ENCODE results near the gene XPNPEP2. TPM values are rescaled to one million over a fixed set of nuclear protein-coding genes. Genes with fewer than 3 reads are reported as not detected.

XPNPEP2 gene
- total RNA-seq, 4 donors from 2014 or later, result 3.2 to 52.0 (median 34.1) TPM

DNA sequence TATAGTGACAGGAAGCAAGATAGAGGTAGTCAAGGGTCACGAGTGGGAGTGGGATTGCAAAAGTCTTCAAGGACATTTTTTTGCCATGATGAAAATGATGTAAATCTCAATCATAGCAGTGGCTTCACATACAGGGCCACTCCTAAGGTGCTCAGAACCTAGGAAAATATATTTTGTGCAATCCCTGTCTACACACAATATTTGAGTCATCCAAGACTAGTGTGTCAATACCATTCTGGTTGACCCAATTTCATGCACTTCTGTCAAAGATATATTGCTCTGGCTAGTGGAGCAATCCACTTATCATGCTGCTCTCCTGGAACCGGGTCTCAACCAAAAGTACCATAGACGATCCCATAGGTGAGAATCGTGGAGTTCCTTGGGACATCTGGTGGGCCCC is 24.2 kb upstream of the XPNPEP2 start:
- no peak overlapping the region for H3K27ac ChIP-seq
- intact Hi-C loops (cut with DNase I; ENCODE audit: low total_unique reads), result no loop called here
- no peak for DNase-seq
- H3K9me3 ChIP-seq, result no peaks in the 10 kb centered on the region
- TF ChIP-seq, protein P1, sequence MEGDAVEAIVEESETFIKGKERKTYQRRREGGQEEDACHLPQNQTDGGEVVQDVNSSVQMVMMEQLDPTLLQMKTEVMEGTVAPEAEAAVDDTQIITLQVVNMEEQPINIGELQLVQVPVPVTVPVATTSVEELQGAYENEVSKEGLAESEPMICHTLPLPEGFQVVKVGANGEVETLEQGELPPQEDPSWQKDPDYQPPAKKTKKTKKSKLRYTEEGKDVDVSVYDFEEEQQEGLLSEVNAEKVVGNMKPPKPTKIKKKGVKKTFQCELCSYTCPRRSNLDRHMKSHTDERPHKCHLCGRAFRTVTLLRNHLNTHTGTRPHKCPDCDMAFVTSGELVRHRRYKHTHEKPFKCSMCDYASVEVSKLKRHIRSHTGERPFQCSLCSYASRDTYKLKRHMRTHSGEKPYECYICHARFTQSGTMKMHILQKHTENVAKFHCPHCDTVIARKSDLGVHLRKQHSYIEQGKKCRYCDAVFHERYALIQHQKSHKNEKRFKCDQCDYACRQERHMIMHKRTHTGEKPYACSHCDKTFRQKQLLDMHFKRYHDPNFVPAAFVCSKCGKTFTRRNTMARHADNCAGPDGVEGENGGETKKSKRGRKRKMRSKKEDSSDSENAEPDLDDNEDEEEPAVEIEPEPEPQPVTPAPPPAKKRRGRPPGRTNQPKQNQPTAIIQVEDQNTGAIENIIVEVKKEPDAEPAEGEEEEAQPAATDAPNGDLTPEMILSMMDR (IDR thresholded peaks at IDR 0.05), result no peak
- TF ChIP-seq POLR2A (IDR thresholded peaks at IDR 0.05) (no peak), EP300 (IDR thresholded peaks at IDR 0.05; ENCODE audit: low read depth) (no peak), POLR2AphosphoS5 (IDR thresholded peaks at IDR 0.05) (no peak)
- no peaks in the 10 kb centered on the region for H3K27me3 ChIP-seq
- H3K36me3 ChIP-seq, result no peaks in the 10 kb centered on the region
- no peaks in the 10 kb centered on the region for H3K4me1 ChIP-seq
- 82% methylated on average over 4 of the region's 4 CpGs; no CpG with 5 or more reads in 1 of the 2 donors for WGBS, 2 donors (ENCODE audit: low coverage in 1 of 2)
- no peak overlapping the region for H3K4me3 ChIP-seq
- in situ Hi-C loops (cut with MboI; ENCODE audit: low pct_ligation_motif_present in 1 of 4, low pct_unique_long_range_greater_than_20kb in 1 of 4, low sequenced_read_pairs in 3 of 4), result loop anchor here in 1 of 4 donors (10.0 kb wide), 1 partner anchor 80 kb away; no protein-coding TSS in a partner anchor

DNA sequence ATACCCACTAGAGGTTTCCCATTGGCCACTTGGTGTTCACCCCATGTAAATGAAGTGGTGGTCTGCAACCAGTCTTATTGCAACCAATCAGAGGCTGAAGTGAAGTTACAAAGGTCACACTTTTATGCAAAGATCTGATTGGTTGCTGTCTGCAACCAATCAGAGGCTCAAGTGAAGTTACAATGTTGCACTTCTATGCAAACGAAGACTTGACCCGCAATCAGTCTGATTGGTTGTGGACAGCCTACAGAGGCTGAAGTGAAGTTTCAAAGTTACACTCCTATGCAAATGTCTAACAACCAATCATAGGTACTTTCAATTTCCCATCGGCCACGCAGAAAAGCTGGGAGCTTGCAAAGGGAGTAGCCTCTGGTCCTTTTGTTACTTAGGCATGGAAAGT is 22.3 kb upstream of the XPNPEP2 start:
- in situ Hi-C loops (cut with MboI; ENCODE audit: low pct_ligation_motif_present in 1 of 4, low pct_unique_long_range_greater_than_20kb in 1 of 4, low sequenced_read_pairs in 3 of 4) (loop anchor here in 1 of 4 donors (10.0 kb wide), 1 partner anchor 82 kb away; no protein-coding TSS in a partner anchor), intact Hi-C loops (cut with DNase I; ENCODE audit: low total_unique reads) (no loop called here)
- no peaks in the 10 kb centered on the region for H3K27me3 ChIP-seq
- no peaks in the 10 kb centered on the region for H3K36me3 ChIP-seq
- H3K4me1 ChIP-seq, result no peaks in the 10 kb centered on the region
- no peak overlapping the region for H3K27ac ChIP-seq
- 78% methylated on average over 4 of the region's 4 CpGs; no CpG with 5 or more reads in 1 of the 2 donors for WGBS, 2 donors (ENCODE audit: low coverage in 1 of 2)
- H3K9me3 ChIP-seq, result no peaks in the 10 kb centered on the region
- no peak for TF ChIP-seq POLR2A (IDR thresholded peaks at IDR 0.05)
- TF ChIP-seq POLR2AphosphoS5 (IDR thresholded peaks at IDR 0.05), result no peak
- no peak for TF ChIP-seq EP300 (IDR thresholded peaks at IDR 0.05; ENCODE audit: low read depth)
- TF ChIP-seq, protein P1 (IDR thresholded peaks at IDR 0.05), result no peak
- no peak for DNase-seq
- H3K4me3 ChIP-seq, result no peak overlapping the region

DNA sequence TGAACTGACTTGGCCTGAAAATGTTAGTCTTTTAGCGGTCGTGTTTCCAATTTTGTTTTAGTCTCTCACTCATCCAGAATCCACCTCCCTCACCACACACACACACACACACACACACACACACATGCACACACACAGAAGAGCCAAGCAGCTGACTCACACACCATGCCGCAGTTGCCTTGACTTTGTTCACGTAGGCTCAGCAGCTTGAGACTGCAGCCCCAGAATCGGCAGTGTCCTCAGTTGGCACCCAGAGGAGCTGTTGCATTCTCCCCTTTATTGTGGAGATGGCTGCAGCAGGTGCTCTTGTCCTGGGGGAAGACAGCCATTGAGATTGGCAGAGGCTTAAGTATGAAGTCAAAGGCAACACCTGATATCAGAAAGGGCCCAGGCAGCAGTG is 20.9 kb upstream of the XPNPEP2 start:
- no peak overlapping the region for H3K4me3 ChIP-seq
- H3K27me3 ChIP-seq, result no peaks in the 10 kb centered on the region
- intact Hi-C loops (cut with DNase I; ENCODE audit: low total_unique reads) (no loop called here), in situ Hi-C loops (cut with MboI; ENCODE audit: low pct_ligation_motif_present in 1 of 4, low pct_unique_long_range_greater_than_20kb in 1 of 4, low sequenced_read_pairs in 3 of 4) (loop anchor here in 1 of 4 donors (10.0 kb wide), 1 partner anchor 83 kb away; no protein-coding TSS in a partner anchor)
- H3K4me1 ChIP-seq, result no peaks in the 10 kb centered on the region
- TF ChIP-seq EP300 (IDR thresholded peaks at IDR 0.05; ENCODE audit: low read depth), result no peak
- TF ChIP-seq, protein P1 (IDR thresholded peaks at IDR 0.05), result no peak
- TF ChIP-seq POLR2A (IDR thresholded peaks at IDR 0.05), result no peak
- no peak for TF ChIP-seq POLR2AphosphoS5 (IDR thresholded peaks at IDR 0.05)
- DNase-seq, result no peak
- WGBS, 2 donors (ENCODE audit: low coverage in 1 of 2), result 76 to 100% methylated on average over 3 to 5 of the region's 5 CpGs
- no peaks in the 10 kb centered on the region for H3K9me3 ChIP-seq
- no peaks in the 10 kb centered on the region for H3K36me3 ChIP-seq
- H3K27ac ChIP-seq, result no peak overlapping the region

DNA sequence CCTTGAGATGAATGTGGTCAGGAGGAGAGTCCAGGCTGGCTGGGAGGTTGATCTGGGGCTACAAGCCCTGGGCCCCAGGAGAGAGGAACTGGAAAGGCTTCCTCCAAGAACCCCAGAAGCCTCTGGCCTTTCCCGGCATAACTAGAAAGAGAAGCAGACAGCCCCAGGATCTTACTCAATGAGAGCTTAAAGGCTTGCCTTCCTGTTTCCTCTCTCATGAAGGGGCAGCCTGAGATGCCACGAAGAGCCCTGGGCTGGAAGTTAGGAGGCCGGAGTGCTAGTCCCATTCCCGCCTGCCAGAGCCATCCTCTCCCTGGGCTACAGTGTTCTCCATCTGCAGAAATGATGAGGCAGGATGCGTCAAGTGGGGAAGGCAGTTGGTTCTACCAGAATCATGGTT is 20.1 kb upstream of the XPNPEP2 start:
- no peaks in the 10 kb centered on the region for H3K36me3 ChIP-seq
- H3K9me3 ChIP-seq, result no peaks in the 10 kb centered on the region
- no peak overlapping the region for H3K4me3 ChIP-seq
- no peak for TF ChIP-seq POLR2A (IDR thresholded peaks at IDR 0.05)
- TF ChIP-seq, protein P1 (IDR thresholded peaks at IDR 0.05), result no peak
- no peak for TF ChIP-seq EP300 (IDR thresholded peaks at IDR 0.05; ENCODE audit: low read depth)
- TF ChIP-seq POLR2AphosphoS5 (IDR thresholded peaks at IDR 0.05), result no peak
- in situ Hi-C loops (cut with MboI; ENCODE audit: low pct_ligation_motif_present in 1 of 4, low pct_unique_long_range_greater_than_20kb in 1 of 4, low sequenced_read_pairs in 3 of 4), result loop anchor here in 1 of 4 donors (10.0 kb wide), 1 partner anchor 84 kb away; no protein-coding TSS in a partner anchor
- DNase-seq, result no peak
- no peak overlapping the region for H3K27ac ChIP-seq
- intact Hi-C loops (cut with DNase I; ENCODE audit: low total_unique reads), result no loop called here
- WGBS, 2 donors (ENCODE audit: low coverage in 1 of 2), result 76% methylated on average over 5 of the region's 5 CpGs; no CpG with 5 or more reads in 1 of the 2 donors
- H3K4me1 ChIP-seq, result no peaks in the 10 kb centered on the region
- H3K27me3 ChIP-seq, result no peaks in the 10 kb centered on the region
